Muscle of back (tissue), 11 donors: ENCODE data around the gene SFXN5. TPM values are rescaled to one million over a fixed set of nuclear protein-coding genes. Genes with fewer than 3 reads are reported as not detected.

Source experiments
- DNase-seq, 3 donors: peaks; one replicate each; pipeline versions ENCODE4 v3.0.0 to v3.0.0-alpha.2; 2013
- polyA plus RNA-seq, 10 donors: library from polyadenylated mRNA; unstranded; fragments of 120-200 nt; gene quantifications; one replicate each; pipeline ENCODE4 v1.2.1, GENCODE V29; 2013; ENCODE audit not compliant: insufficient read length in 10 of 10

The SFXN5 gene
- polyA plus RNA-seq, 10 donors, result 4.8 to 7.8 (median 6.3) TPM

DNA sequence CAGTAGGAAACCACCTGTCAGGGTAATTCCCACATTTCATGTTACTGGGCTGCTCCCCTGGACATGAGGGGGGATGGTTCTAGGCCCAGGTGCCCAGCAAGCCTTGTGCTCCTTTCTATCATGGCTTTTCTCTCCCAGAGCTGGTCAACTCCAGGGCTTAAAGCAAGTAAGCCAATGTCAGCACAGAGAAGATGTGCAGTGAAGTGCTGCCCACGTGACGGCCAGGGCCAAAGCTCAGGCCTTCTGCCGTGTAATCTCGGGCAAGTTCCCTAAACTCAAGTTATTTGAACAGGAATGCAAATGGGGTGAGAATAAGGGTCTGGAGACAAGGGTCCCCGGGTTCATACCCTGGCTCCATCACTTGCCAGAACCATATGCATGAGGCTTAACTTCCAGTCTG, 16.5 kb downstream of the SFXN5 start:
- DNase-seq, result no peak

DNA sequence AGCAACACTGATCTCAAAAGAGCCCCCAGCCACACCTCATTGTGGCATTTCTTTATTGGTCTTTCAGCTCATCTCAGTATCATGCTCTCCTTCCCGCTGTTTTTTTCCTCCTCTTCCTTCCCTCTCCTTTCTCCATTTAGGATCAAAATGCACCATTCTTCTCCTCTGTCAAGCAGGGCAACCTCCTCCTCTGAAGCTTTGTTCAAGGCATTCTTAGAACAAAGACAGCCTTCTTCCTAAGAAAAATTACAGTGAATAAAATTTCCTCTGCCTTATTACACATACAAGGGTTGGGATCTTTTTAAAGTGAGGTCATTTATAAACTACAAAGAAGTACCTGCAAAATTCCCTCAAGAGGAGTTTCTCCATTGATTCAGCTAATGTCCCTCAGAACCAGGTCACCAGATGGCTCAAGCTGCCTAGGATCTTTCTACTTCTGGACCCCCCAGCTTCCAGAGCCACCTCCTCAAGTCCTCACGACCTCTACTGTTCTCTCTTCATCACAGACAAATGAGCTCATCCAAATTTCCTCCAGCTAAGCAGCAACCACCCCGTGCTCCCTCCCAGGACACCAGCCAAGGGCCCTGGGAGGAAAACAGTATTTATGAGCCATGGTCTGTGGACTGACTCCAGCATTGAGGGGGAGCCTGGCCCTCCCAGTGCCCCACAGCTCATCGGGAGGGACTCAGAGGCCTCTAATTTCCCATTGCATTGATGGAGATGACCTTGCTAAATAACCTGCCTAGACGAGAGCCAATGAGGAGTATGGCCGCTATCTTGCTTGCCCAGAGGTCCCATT, 18.0 kb downstream of the SFXN5 start:
- no peak for DNase-seq

DNA sequence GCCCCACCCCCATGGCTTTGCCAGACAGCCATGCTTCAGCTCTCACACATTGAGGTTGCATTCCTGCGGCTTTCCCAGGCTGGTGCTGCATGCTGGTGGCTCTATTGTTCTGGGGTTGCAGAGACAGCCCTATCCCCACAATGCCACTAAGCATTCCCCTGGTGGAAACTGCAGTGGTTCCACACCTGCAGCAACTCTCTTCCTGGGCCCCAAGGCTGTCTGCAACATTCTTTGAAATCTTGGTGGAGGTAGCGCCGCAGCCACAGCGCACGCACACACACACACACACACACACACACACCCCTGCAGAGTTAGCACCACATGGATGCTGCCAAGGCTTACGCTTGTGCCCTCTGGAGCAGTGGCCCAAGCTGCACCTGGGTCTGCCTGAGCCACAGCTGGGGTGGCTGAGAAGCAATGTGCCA, 21.4 kb downstream of the SFXN5 start:
- peak in 1 of 3 donors; percentile 12 for DNase-seq

DNA sequence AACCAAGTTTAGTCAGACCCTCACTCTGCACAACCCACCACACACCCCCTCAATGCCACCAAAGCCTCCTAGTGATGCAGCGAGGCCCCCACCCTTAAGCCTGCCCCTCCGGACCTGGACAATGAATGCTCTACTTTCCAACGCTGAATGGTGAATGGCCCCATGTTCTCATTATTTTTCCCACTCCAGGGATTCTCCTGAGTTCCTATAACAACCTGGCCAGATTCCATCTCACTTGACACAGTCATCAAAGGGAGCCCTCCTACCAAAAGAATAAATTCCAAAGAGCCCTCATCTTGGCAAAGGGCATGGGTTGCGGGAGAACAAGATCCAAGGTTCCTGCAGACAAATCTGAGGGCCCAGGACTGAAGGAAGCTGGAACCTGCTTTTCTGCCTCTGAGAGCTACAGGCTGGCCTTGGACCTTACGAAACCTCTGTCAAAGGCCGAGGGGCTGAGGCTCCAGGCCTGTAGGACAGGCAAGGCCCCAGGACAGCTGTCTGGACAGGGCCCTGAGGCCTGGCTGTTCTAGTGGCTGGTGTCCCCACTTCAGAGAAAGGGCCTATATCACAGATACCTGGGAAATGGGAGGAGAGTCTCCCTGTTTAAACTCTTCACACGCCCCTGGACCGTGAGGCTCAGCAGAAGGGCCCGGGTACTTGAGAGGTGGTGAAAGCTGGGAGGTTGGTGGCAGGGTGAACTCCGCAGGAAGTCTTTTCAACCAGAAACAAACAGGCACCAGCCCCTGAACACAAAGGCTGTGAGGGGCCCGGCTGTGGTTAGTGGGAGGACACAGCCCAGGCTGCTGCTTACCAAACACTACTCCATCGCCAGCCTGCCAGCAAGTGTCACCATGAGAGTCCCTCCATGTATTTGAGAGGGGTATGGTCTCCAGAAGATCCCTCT, 27.3 kb downstream of the SFXN5 start:
- no peak for DNase-seq

DNA sequence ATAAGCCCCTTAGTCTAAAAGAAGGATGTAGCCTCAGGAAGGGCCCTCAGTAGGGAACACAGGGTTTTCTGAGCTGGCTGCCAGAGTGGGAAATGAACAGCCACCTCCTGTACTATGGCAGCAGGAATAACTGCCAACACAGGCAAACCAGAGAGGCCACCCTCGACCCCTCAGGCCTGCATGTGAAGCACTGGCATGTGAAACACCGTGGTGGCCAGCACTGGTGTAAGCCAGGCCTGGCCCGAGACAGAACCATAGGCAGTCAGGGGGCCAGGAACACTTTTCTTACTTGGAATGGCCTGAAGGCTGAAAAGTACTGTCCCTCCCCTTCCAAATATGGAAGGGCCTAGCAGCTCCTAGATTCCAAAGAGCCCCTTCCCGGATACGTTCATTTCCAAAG, 28.2 kb downstream of the SFXN5 start:
- DNase-seq, result no peak

DNA sequence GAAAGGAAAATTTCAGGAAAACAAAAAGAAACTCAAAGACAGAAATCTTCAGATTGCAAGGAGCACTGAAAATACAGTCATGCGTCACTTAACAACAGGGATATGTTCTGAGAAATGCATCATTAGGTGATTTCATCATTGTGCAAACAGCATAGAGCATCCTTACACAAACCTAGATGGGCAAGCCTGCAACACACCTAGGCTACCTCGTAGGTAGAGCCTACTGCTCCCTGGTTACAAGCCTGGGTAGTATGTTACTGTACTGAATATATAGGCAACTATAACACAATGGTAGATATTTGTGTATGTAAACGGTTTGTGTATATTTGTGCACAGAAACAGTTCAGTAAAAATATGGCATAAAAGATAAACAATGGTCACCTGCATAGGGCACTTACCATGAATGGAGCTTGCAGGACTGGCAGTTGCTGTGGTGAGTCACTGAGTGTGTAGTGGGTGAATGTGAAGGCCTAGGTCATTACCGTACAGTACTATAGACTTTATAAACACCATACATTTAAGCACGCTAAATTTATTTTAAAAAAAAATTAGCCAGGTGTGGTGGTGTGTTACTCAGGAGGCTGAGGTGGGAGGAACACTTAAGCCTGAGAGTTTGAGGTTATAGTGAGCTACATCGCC, 33.4 kb downstream of the SFXN5 start:
- DNase-seq, result no peak

DNA sequence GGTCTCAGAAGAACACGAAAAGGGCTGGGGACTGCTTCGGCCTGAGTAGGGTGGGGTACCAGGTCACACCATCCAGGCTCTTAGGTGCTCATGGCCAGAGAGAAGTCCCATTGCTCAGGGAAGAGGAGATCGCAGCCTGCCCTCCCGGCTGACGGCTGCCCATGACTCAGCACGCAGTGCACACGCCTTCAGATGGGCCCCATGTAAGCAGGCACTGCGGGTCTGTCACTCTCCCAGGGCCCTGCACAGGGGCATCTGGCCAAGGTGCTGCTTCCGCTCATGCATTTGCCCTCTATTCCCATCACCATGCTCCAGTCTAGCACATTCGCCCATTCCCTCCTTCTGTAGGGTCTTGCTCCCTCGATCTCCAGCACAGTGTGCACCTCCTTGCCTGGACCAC, 34.7 kb downstream of the SFXN5 start:
- DNase-seq, result no peak

DNA sequence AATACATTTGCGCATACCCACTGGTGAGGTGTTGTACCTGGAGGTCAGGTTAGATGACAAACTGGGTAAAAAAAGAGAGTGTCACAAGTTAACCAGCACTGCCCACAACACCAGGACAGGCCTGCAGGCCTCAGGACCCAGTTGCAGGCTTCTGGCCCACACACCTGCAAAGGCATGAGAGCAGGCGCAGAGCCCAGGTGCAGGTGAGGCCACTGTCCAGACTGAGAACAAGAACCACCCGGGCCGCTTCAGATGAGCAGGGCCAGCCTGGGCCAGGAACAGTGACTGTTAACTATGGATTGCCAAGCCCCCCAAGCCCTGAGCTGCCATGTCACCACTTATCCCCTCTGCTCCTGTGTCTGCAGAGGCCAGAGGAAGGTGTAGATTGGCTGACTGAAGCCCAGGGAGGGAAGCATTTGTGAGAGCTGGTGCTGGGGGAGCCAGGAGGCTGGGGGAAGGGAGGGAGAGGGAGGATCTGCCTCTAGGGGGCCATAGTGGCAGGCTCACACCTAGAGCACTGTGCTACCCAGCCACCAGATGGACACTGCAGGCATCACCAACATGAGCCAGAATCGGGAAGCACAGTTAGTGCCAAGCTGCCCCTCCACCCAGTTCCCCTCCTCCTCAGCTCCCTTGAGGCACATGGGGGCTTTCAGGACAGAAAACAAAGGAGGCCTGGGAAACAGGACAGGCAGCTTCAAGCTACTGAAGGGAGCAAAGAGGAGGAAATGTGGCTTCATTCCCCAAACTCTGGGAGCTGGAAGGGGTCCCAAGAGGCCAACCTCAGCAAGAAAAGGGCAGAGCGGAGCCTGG, 35.4 kb downstream of the SFXN5 start:
- DNase-seq, result no peak

DNA sequence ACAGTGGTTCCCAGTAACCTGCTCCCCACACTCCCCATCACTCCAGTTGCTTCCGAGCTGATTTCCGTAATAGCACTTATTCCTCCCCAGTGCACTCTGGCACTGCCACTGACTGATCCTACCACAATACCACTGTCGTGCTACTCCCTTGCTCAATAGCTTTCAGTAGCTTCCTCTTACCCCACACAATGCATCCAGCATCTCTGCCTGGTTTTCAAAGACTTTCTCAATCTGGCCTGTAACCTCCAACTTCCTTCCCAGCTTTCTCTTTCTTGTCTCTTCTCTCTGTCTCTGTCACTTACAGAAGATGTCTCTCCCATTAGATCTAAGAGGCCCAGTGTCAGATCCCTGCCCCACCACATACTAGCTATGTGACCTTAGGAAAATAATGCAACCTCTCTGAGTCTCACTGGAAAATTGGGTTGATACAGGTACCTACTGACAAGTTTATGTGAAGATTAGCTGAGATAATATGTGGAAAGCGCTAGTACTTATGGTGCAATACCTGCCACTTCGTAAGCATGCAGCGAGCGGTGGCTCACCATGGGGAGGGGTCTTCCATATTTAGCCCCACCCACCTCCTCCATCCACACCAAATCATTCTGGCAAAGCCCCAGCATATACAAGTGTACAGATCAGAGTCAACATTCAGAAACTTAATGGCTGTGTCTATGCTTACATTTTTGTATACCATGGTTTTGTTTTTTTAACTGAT, 36.7 kb downstream of the SFXN5 start:
- DNase-seq, result no peak

DNA sequence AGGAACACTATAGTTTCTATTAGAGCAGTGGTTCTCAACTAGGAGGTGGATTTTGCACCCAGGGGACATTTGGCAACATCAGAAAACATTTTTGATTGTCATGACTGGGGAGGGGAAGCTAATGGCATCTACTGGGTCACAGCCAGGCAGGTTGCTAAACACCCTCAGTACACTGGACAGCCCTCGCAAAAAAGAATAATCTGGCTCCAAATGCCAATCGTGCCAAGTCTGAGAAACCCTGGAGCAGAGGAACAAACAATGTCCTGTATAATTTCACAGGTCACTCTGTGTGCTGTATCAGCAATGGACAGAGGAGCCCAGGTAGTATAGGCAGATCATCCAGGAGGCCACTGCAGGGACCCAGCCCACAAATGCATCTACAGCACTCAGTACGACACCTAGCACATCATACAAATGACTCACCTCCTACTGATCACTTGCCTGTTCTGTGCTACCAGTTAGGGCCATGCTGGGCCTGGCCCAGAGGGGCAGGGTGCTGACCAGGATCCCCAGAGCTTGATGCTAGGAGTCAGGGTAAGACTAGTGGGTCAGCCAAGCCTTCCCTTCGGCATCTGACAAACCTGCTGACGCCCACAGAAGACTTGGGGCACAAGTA, 37.6 kb downstream of the SFXN5 start:
- DNase-seq, result no peak

DNA sequence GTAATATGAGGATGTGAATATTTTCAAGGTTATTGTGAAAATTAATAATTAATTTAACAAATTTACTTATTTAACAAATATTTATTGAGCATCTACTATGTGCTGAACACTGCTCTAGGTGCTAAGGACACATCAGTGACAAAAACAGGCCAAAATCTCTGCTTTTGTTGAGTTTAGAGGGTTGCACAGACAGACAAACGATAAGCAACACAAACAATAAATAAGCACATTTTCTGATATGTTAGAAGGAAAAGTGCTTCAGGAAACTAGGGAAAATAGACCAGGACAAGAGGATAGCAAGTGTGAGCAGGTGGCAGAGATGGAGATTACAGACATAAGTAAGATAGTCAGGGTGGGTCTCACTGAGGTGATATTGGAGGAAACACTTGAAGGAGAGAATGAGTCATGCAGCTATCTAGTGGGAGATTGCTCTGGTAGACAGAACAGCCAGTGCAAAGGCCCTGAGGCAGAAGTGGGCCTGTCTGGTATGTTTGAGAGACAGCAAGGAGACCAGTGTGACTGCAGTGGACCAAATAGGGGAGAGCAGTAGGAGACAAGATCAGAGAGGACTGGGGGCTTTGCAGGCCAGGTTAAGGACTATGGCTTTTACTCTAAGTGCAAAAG, 38.3 kb downstream of the SFXN5 start:
- peak in 1 of 3 donors; percentile 12 for DNase-seq

DNA sequence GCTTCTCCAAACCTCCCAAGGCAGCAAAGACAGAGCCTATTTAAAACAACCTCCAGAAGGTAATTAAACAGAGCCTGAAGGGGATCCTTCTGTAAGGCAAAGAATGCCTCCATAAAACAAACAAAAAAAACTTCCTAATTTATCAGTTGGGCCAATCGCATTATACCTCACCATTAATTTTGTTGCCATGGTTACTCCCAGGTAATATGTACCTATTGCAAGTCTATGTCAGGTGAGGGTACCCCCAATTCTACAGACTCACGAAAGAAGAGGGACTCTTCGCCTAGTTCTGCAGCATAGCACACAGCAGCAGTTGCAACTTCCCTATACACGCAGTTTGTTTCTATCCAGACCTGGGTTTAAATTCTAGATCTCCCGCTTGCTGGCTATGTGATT, 38.8 kb downstream of the SFXN5 start:
- no peak for DNase-seq

DNA sequence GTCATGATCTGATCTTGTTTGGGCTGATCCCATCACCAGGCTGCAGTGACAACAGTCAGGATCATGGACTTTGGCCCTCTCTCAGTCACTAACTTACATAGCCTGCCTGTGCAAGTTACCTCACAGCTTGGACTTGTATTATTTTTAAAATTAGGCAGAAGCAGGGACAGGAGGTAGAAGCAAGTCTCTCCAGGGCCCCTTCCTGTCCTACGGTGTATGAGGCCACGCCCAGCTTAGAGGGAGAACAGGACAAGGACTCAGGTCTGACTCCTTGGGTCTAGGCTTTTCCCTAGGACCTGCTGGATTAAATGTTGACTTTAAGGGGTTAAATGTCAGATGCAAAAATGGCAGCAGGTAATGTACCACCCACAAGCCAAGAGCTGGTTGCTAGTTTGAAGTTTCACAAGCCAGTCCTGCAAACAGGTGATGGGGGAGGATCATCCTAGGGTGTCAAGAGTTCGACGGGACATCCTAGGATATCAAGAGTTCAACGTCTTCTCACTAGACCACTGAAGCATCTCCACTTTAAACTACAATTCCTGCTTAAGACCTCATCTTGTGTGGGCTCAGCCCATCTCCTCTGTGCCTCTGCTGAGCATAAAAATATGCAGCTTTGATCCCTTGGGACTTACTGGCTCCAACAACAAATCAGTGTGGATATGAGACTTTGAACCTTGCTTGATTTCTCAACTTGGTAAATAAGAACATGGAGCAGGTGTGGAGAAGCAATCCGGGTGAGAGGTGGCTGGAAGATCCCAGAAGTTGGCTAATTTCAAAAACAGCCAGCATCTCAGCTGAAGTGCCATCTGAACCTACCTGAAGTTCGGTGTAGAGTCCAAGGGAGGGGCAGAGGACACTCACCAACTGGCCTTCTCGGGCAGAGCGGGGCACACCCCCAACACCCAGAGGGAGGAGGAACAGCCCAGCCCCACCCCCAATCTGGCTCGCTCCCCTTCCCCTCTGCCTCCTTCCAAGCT, 39.5 kb downstream of the SFXN5 start:
- DNase-seq, result no peak

DNA sequence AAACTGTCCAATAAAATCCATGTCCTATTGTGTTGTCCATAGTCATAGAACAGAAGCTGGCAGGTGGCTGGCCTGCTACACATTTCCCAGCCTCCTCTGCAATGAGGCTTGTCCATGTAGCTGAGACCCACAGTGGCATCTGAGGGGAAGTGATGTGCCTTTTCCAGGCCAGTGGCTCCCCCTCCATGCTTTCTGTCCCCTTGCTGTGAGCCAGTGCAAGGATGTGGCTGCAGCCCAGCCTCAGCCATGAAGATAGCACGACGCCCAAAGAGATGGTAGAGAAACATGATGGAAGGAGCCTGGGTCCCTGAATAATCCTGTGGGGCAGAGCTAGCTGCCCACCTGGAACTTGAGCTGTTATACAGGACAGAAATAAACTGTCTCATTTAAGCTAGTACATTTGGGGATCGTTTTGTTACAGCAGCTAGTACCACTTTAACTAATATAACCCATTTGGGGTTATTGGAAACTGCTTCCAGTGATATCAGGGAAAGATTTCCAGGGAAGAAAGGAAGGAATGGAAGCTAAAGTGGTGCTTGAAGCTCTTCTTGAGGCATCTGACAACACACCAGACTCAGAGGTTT, 40.3 kb downstream of the SFXN5 start:
- DNase-seq, result no peak

DNA sequence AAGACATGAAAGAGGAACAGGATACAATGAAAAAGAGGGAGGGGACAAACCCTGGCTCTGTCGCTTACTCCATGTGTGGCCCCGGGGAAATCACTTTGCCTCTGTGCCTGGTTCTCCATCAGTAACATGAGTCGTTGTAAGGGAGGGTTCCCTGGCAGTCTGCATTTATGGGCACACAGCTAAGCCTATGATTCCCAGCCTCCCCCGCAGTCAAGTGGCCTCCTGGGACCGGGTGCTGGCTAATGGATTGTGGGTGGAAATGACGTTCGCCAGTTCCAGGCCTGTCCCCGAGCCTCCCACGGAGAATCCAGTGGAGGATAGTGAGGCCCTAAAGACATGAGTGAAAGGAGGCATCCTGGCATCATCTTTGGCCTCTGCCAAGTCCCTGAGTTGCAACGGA, 42.7 kb downstream of the SFXN5 start:
- DNase-seq, result no peak

DNA sequence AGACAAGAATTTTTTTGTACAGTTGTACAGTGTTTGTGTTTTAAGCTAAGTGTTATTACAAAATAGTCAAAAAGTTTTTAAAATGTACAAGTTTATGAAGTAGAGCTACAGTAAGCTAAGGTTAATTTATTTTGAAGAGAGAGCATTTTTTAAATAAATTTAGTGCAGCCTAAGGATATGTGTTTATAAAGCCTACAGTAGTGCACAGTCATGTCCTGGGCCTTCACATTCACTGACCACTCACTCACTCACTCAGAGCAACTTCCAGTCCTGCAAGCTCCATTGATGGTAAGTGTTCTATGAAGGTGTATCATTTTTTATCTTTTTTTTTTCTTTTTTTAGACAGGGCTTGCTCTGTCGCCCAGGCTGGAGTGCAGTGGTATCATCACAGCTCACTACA, 44.2 kb downstream of the SFXN5 start:
- no peak for DNase-seq

DNA sequence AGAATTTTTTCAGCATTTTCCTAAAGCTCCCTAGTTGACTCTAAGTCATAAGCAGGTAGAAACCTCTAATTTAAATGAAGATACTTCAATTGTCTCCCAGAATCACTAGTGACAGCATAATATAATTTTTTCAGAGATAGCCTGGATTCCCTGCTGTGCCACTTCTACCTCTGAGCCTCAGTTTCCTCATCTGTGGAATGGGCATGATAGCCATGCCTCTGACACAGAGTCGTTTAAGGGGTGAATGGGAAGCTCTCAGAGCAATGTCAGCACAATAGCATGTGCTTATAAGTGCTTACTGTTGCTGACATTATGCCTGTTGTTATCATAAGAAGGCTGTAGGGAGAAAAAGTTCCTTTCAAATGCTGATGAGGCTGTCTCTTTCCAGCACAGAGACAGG, 48.0 kb downstream of the SFXN5 start:
- DNase-seq, result no peak

DNA sequence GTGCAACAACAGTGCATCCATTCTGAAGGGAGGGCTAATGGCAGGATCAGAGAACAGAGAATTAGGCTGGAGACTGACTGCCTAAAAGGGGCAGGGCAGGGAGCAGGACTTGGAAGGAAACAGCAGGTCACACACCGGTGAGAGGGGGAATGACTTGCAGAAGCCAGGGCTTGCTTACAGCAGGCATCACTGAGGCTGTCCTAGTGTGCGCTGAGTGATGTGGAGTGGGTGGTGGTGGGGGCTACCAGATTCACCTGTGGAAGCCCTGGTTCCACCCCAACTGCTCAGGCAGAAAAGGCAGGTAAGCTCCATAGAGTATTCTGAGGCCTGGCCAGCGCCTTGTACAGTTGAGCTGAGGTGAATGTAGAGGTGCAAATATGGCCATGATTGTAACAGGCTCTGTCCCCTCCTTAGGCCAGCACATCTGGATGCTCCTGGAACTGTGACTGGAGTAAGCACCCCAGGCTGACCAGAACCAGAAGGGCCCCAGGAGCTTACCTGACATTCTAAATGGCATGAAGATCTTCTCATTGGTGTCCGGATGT, 49.4 kb downstream of the SFXN5 start:
- DNase-seq, result no peak
